BLaER1 treated with 17β-estradiol and CSF1 and Interleukin-3, amounts not matched to agents 10 nM and 100 nM (cell line): ENCODE data around the gene CFAP210.
"Not testable (repeated sequence)": the region's sequence is repeated elsewhere in the genome, so short reads cannot be mapped to it uniquely, and the experiment has no call there.

Experiments used
- H3K27ac ChIP-seq, 11 experiments: shearing (Covaris generic); formaldehyde crosslinking; 2 replicates each; pipeline ENCODE4 v1.8.1; 2022
- H3K27me3 ChIP-seq, 11 experiments: shearing (Covaris generic); formaldehyde crosslinking; 2 replicates each; pipeline ENCODE4 v1.8.1; 2022
- H3K36me3 ChIP-seq, 11 experiments: shearing (Covaris generic); formaldehyde crosslinking; 2 replicates each; pipeline ENCODE4 v1.8.1; 2022
- H3K4me1 ChIP-seq, 10 experiments: shearing (Covaris generic); formaldehyde crosslinking; 2 replicates each; pipeline ENCODE4 v1.8.1; 2022
- H3K4me2 ChIP-seq, 11 experiments: shearing (Covaris generic); formaldehyde crosslinking; 2 replicates each; pipeline ENCODE4 v1.8.1; 2022
- H3K4me3 ChIP-seq, 10 experiments: shearing (Covaris generic); formaldehyde crosslinking; 2 replicates each; pipeline ENCODE4 v1.8.1; 2022
- H3K9ac ChIP-seq, 11 experiments: shearing (Covaris generic); formaldehyde crosslinking; 2 replicates each; pipeline ENCODE4 v1.8.1; 2022
- H3K9me3 ChIP-seq, 11 experiments: shearing (Covaris generic); formaldehyde crosslinking; replicated peaks in 1 of 11; 2 replicates each; pipeline ENCODE4 v1.8.1; 2022
- H4K20me1 ChIP-seq, 11 experiments: shearing (Covaris generic); formaldehyde crosslinking; 2 replicates each; pipeline ENCODE4 v1.8.1; 2022
- Cebpa-rat ChIP-seq, 11 experiments: shearing (Covaris generic); IDR thresholded peaks; 2 replicates each; pipeline ENCODE4 v1.8.1; 2022

Gene CFAP210

GRCh38 chr2:169599568-169599967 is 94.6 kb downstream of the CFAP210 start:
- Histone ChIP-seq H3K9me3 (no peaks in the 10 kb centered on the region), H4K20me1 (peaks cover 63 to 100% (median 89%) of the 10 kb centered on the region in 11 experiments; a peak in 21 of 22 replicates), H3K4me3 (no peak overlapping the region), H3K4me1 (no peaks in the 10 kb centered on the region), H3K36me3 (peaks cover 27 to 57% (median 43%) of the 10 kb centered on the region in 11 experiments), H3K4me2 (no peak overlapping the region), H3K27me3 (no peaks in the 10 kb centered on the region), H3K9ac (no peak overlapping the region), H3K27ac (no peak overlapping the region)
- TF ChIP-seq Cebpa-rat (IDR thresholded peaks at IDR 0.05): no peak

- H3K27ac ChIP-seq: no peak overlapping the region
- H3K36me3 ChIP-seq: peaks cover 24 to 55% (median 37%) of the 10 kb centered on the region in 11 experiments
- peaks cover 62 to 100% (median 92%) of the 10 kb centered on the region in 11 experiments; a peak in 21 of 22 replicates for H4K20me1 ChIP-seq
- H3K4me1 ChIP-seq: no peaks in the 10 kb centered on the region
- H3K4me2 ChIP-seq: no peak overlapping the region
- TF ChIP-seq Cebpa-rat (IDR thresholded peaks at IDR 0.05): no peak
- H3K27me3 ChIP-seq: no peaks in the 10 kb centered on the region
- H3K4me3 ChIP-seq: no peak overlapping the region
- H3K9ac ChIP-seq: no peak overlapping the region
- no peaks in the 10 kb centered on the region for H3K9me3 ChIP-seq
Measured at GRCh38 chr2:169598982-169599381, 95.2 kb downstream of the CFAP210 start.

DNA sequence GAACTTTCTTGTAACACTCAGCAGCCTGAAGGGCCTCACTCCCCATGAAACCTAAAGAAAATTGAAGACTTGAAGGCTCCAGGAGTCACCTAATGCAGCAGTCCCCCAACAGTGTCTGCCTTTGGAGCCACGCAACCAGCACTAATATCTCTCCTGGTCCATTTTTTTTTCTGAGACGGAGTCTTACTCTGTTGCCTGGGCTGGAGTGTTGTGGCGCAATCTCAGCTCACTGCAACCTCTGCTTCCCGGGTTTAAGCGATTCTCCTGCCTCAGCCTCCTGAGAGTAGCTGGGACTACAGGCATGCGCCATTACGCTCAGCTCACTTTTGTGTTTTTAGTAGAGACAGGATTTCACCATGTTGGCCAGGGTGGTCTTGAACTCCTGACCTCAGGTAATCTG is 97.7 kb downstream of the CFAP210 start:
- H3K27ac ChIP-seq, H3K4me1 ChIP-seq, H3K4me3 ChIP-seq, H3K9ac ChIP-seq, H3K27me3 ChIP-seq, H3K9me3 ChIP-seq, H3K4me2 ChIP-seq: not testable (repeated sequence)
- H4K20me1 ChIP-seq: peaks cover 70 to 100% (median 98%) of the 10 kb centered on the region in 11 experiments; a peak in 21 of 22 replicates
- H3K36me3 ChIP-seq: peaks cover 23 to 58% (median 37%) of the 10 kb centered on the region in 11 experiments; a peak in 21 of 22 replicates
